ENCODE data around the gene RTCA. TPM values are rescaled to one million over a fixed set of nuclear protein-coding genes. Genes with fewer than 3 reads are reported as not detected.
"Not testable (repeated sequence)": the region's sequence is repeated elsewhere in the genome, so short reads cannot be mapped to it uniquely, and the experiment has no call there.

Gene RTCA
- total RNA-seq, 1 donor from 2014 or later: 52.2 TPM

- DNase-seq: no peak
- ATAC-seq: no peak
- intact Hi-C loops (cut with micrococcal nuclease): no loop called here
Measured at GRCh38 chr1:100300691-100301090, 34.7 kb downstream of the RTCA start.

DNA sequence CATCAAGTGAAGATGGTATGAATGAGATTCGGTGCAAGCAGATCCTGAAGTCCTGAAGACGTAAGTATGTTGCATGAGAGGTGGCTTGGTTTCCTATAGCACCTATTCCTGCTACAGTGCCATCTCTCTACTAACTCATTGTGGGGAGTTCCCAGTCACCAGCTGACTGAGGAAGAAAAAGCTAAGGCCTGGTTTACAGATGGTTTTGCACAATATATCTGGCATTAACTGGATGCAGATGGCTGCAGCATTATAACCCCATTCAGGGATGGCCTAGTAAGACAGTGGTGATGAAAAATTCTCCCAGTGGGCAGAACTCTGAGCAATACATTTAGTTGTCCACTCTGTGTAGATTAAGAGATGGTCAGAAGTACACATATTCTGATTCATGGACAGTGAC lies 36.7 kb downstream of the RTCA start:
- DNase-seq: no peak
- ATAC-seq: no peak
- intact Hi-C loops (cut with micrococcal nuclease): no loop called here

- no peak for ATAC-seq
- intact Hi-C loops (cut with micrococcal nuclease): no loop called here
Measured at GRCh38 chr1:100304227-100304626, 38.2 kb downstream of the RTCA start.

GRCh38 chr1:100304921-100305320 lies 38.9 kb downstream of the RTCA start:
- intact Hi-C loops (cut with micrococcal nuclease): no loop called here
- DNase-seq (no peak), ATAC-seq (no peak)

More at GRCh38 chr1:100304227-100304626, 38.2 kb downstream of the RTCA start:
- DNase-seq: no peak

DNA sequence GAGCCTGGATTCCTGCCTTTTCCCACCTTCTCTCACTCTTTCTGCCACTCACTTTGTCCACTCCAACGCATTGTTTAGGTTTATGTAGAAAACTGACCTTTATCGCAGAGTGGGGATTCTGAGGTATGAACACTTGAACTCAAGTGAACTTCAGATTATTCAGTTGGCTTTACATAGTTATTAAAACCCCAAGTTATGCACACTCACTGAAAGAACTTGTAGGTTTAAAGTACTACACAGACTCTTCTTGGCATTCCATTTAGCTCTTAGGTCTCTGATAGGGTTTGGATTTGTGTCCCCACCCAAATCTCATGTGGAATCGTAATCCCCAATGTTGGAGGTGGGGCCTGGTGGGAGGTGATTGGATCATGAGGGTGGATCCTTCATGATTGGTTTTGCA lies 39.9 kb downstream of the RTCA start:
- intact Hi-C loops (cut with micrococcal nuclease): no loop called here
- ATAC-seq: no peak
- DNase-seq: no peak

DNA sequence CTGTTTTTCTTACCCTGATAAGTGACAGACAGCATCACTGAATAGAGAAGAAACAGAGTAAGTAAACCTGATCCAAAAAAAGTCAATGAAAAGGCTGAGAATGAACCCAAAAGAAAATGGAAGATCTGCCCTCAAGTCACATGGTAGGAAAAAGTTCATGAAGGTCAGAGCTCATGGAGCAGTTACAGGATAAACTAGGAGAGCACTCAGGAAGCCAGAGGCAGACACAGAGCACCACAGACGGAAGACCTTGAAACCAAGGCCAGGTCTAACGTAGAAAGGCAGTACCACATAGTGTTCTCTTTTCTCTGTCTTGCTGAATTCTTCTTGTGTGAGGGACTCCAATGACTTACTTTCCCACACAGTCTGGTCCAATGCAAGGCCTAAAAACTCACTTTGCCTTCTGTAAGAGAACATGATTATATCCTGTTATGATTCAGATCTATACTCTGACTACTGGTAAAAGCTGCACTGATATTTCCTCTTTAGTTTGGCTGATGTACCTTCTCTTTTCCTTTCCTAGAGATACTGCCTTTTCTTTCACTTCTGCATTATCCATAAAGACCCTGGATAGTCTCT lies 40.8 kb downstream of the RTCA start:
- intact Hi-C loops (cut with micrococcal nuclease): no loop called here
- no peak for ATAC-seq

DNA sequence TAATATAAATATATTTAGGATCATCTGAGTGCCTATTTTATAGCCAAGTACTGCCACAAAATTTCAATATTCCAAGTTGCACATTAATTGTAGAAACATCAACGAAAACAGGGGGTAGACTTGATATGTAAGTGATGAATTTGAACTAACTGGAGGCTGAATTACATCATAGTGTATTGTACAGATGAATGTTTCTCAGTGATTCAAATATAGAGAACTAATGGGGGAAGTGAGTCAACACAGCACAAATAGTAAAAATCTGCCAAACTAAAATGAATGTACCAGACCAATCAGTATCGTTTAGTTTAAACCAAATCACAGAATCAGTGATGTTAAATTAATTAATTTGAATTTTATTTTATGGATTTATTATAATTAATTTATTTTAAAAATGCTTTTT lies 42.8 kb downstream of the RTCA start:
- intact Hi-C loops (cut with micrococcal nuclease): no loop called here
- ATAC-seq: no peak

More for the DNA sequence above, 40.8 kb downstream of the RTCA start:
- no peak for DNase-seq

GRCh38 chr1:100309863-100310262 lies 43.8 kb downstream of the RTCA start:
- DNase-seq (no peak), ATAC-seq (no peak)
- intact Hi-C loops (cut with micrococcal nuclease): no loop called here

More for the DNA sequence above, 42.8 kb downstream of the RTCA start:
- no peak for DNase-seq

- no peak for ATAC-seq
- intact Hi-C loops (cut with micrococcal nuclease): no loop called here
- no peak for DNase-seq
Measured at GRCh38 chr1:100313382-100313781, 47.4 kb downstream of the RTCA start.

- intact Hi-C loops (cut with micrococcal nuclease): no loop called here
- no peak for ATAC-seq
- DNase-seq: no peak
Measured at GRCh38 chr1:100316622-100317021, 50.6 kb downstream of the RTCA start.

DNA sequence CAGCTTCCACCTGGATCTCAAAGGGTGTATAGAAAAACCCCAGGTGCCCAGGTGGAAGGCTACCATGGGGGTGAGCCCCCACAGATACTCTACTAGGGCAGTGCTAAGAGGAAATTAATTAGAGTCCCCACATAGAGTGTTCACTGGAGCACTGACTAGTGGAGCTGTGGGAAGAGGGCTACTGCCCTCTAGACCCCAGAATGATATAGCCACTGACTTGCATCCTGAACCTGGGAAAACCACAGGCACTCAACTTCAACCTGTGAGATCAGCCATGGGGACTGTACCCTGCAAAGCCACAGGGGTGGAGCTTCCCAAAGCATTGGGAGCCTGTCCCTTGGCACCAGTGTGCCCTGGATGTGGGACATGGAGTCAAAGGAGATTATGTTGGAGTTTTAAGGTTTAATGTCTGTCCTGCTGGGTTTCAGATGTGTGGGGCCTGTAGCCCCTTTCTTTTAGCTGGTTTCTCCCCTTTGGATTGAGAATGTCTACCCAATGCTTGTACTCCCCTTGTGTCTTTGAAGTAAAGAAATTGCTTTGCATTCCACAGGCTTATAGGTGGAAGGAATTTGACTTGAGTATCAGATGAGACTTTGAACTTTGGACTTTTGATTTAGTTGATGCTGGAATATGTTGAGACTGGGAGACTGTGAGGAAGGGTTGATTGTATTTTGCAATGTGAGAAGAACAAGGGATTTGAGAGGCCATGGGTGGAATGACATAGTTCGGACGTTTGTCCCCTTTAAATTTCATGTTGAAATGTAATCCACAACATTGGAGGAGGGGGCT lies 54.5 kb downstream of the RTCA start:
- intact Hi-C loops (cut with micrococcal nuclease): no loop called here
- ATAC-seq (no peak), DNase-seq (no peak)

GRCh38 chr1:100321100-100321493 lies 55.1 kb downstream of the RTCA start:
- intact Hi-C loops (cut with micrococcal nuclease): no loop called here
- no peak for ATAC-seq
- DNase-seq: no peak

DNA sequence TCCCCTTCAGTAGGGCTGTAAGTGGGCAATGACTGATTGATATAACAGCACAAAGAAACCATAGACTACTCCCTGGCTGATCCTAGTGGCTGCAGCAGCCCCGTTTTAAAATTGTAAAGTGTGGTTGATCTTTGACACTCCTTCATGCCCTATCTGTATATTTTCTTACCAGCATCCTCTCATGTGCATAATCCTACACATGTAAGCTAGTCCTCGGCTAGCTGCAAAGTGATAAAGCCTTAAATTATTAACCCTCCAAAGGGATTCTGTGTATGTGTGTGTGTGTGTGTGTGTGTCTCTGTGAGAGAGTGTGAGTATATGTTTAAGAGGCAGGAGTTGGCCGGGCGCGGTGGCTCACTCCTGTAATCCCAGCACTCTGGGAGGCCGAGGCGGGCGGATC lies 55.5 kb downstream of the RTCA start:
- intact Hi-C loops (cut with micrococcal nuclease): no loop called here
- ATAC-seq: no peak
- no peak for DNase-seq

DNA sequence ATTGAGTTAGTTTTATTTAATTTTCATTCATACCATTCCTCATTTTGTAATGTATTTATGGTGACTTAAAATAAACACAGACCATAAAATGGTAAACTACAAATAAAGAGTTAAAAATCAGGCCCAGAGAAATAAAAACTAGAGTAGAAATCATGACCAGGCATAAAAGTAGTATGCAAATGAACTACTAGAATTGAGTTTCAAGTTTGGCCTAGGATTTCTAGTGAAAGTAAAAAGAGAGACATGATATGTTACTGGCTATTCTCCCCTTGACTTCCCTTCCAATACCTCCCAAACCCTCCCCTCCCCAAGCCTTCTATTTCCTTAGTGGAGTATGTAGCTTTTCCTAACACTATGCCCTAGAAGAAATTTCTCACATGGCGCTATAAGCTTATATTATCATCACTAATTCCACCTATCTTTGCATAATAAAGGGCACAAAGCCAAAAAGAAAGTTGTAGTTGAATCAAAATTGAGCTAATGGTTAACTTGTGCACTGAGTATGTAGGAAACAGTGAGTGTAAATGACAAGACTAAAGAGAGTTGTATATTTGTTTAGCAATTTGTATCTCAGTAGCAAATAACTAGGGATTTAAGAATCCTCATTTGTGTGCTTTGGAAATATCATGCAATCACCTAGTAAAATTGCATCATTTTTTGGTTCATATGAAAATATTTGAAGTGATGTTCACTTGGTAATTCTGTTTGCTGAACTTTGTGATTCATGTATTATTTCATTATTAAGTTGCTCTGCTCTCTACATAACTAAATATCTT lies 56.6 kb downstream of the RTCA start:
- DNase-seq: no peak
- intact Hi-C loops (cut with micrococcal nuclease): no loop called here
- ATAC-seq: no peak

- DNase-seq: no peak
- intact Hi-C loops (cut with micrococcal nuclease): no loop called here
- peak; percentile 86 for ATAC-seq
Measured at GRCh38 chr1:100323419-100324106, 57.5 kb downstream of the RTCA start.

GRCh38 chr1:100325415-100326324 lies 59.7 kb downstream of the RTCA start:
- no peak for ATAC-seq
- DNase-seq: no peak
- intact Hi-C loops (cut with micrococcal nuclease): no loop called here

DNA sequence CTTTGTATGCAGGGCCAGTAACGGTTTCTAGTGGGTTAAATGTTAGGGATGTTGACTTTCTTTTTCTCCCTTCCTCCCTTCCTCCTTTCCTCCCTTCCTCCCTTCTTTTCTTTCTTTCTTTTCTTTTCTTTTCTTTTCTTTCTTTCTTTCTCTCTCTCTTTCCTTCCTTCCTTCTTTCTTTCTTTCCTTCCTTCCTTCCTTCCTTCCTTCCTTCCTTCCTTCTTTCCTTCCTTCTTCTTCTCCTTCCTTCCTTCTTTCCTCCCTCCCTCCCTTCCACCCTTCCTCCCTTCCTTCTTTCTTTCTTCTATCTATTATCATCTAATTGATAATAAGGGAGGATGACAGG lies 60.3 kb downstream of the RTCA start:
- intact Hi-C loops (cut with micrococcal nuclease); ATAC-seq: not testable (repeated sequence)

GRCh38 chr1:100328133-100328532 lies 62.1 kb downstream of the RTCA start:
- no peak for DNase-seq
- intact Hi-C loops (cut with micrococcal nuclease): no loop called here
- ATAC-seq: no peak

More for the DNA sequence above, 60.3 kb downstream of the RTCA start:
- DNase-seq: not testable (repeated sequence)

DNA sequence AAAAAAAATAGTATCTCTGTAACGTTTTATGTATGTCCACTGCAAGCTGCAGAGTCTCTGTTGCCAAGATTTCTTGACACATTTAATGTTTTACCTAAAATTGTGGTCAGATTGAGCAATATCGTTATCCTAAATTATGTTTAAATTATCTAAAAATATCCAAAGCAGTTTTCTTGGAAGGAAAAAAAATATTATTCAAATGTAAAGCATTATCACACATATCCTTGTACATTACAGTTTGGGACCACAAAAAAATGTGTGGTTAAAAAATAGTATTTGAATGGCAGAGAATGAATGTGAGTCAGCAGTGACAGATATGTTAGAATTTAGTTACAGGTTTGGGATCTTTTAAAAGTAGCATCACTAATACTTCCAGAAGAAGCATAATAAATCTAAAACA lies 65.1 kb downstream of the RTCA start:
- ATAC-seq; DNase-seq; intact Hi-C loops (cut with micrococcal nuclease): not testable (repeated sequence)

Measured in left ventricle myocardium superior (tissue), 1 donor.